RPMI7951 (cell line): ENCODE measurements around the gene AFF3. TPM values are rescaled to one million over a fixed set of nuclear protein-coding genes. Genes with fewer than 3 reads are reported as not detected.

Source experiments
- DNase-seq: peaks from one replicate; pipeline ENCODE4 v3.0.0-alpha.2; 2012; ENCODE audit warnings: low read depth
- total RNA-seq: library from RNA; depleted of rRNA; stranded (reverse); fragments of >200 nt; shearing (Covaris generic); gene quantifications from 2 replicates; pipeline ENCODE4 v1.2.3, GENCODE V29; 2014

Gene AFF3
- total RNA-seq, 1 experiment from 2014 or later: 1.3 TPM

DNA sequence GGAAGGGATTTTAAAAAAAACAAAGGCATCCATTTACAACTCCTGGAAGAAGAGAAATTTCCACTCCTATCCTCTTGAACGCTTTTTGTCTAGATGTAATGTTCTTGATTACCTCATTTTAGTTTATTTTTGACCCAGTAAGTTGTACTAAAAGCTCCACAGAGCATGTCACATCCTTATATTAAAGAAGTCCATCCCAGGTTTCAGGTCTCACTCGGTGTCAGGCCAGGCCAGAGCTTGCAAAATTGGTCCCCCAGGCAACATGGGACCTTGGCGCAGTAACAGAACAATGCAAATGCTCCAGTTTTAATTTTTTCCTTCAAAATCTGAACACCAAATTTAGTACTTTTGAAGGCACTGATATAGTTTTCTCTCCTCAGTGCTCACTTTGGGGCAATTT, 434.2 kb downstream of the AFF3 start:
- peak; percentile 39 for DNase-seq

DNA sequence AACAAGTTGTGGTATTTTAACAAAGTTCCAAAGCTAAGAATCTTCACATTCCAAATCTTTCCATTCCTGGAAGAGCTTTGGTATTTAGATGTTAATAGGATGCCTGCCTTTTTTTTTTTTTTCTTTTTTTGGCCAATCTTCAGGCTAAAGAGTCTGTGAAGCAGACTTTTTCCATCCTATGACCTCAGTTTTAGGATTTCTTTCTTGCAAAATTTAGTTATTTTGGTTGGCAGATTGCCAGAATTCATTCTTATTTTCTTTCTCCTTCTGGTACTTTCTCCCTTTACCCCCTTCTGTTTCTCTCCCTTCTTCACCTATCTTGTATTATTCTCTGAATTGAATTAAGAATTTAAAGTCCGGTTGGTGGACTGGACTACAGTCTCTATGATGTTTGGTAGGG, 434.8 kb downstream of the AFF3 start:
- DNase-seq: peak; percentile 25

DNA sequence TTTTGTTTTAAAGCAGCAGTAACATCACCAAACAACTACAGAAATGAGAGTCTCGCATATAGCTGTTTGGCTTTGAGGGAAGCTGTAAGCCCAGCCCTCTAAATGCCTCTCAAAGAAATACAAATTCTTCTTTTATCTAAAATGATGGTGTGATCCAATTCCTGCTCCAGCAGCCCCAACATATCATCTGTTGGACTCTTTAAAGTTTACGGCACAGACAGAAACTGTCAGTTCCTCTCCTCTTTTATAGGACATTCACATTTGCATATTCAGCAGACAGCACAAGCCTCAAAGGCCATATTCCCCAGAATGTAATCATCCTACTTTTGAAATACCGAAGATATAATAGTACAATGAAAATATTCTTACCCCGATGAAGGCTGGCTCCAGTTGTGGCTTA, 435.7 kb downstream of the AFF3 start:
- no peak for DNase-seq

DNA sequence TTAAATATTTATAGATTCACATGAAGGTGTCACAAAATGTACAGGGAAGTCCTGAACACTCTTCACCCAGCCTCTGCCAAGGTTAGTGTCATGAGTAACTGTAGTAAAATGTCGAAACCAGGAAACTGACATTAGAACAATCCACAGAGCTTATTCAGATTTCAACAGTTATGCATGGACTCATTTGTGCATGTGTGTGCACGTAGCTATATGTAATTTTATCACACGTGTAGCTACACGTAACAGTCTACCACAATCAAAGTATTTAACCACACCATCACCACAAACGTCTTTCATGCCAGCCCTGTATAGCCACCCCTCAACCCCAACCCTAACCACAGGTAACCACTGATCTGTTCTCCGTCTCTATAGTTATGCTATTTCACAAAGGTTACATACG, 440.9 kb downstream of the AFF3 start:
- DNase-seq: no peak

DNA sequence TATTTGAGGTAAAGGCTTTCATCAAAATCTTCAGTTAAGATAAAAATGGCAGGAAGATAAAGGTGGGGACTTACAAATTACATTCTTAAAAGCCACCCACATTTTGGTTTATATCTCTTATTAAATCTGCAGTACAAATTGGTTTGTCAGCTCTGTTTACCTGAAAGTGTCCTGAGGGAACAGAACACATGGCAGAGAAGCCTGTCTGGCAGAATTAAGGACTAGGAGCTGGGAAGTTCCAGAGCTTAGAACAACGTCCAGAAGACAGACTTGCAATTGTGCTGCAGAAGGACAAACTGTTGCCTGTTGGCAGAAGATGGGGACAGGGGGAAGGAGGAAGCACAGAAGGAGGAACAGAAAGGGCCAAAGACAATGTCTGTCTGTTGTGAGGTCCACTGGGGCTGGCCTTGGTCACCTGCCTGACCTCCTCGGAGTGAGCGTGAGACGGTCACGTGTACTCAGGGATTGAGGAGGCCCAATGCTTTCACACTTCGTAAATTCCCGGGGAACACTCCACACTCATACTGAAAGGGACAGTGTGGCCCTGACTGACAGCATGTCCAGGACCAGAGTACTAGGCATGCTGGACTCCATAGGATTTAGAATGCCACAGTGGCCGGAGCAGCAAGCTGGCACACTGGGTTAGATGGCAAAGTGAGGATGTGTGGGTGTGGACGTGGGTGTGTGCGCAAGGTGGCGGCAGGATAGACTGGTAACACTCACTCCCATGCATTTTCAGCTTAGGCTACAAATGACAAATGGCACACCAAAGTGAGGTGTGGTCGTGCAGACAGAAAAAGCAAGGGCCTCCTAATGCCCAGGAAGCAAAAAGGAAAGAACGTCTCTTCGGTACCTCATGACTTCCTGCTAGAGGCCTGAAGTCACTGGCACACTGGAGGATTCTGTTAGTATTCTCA, 441.6 kb downstream of the AFF3 start:
- DNase-seq: no peak

DNA sequence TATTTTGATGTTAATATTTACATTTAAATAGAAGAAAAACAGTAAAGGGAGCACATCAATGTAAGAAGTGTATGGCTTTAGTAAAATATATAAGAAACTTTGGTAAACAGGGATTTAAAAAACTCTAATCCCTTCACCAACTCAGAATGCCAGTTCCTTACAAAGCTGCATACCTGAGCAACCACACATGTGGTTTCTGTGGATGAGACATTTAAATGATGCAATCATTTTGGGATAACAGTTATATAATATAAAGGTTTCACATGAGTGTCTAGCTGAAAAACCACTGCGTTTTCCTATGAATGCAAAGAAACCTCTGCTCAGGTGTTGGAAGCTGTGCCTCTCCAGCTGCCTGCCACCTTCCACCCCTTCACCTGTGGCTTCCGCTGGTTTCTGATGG, 443.5 kb downstream of the AFF3 start:
- DNase-seq: peak; percentile 44

DNA sequence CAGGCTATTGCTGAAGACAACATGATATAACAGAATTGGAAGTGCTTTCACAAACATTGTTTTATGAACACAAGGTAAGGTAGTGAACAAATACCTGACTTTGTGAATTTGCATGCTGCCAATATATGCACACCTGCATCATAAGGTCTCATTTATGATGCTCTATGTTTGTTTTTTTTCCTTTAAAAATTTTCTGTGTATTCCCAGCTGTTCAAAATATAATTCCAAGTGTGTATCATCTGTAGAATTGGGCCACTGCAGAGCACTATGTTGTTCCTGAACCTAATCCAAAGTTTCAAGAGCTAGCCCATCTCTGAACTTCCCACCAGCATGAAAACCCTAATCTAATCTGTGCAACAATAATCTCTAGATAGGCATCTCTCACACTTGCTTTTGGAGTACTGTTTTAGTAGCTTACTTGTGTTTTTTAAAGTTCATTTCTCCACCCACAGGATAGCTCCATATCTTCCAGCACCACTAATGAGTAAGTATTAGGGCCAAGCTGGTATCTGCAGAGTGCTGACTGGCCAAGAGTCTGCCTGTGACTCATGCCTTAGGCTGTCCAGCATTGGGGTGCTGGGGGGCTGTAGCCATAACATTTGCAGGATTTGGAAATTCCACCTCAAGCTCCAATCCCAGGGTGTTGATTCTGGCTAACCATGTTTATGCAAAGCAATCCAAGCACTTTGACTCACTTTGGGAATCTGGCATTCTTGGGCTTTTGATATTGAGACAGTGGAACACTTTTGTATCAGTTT, 444.4 kb downstream of the AFF3 start:
- DNase-seq: peak; percentile 75

DNA sequence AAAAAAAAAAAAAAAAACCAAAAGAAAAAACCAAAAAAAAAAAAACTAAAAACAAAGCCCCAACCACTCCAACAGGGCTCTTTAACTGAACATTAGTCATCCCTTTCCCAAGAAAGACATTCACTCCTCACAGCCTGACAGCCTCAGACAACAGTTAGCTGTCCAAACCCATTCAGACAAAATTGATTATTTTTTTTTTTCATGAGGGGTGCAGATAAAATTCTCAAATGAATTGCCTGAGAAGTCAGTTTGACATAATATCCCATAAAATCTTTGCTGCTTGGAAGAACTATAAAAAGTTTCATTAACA, 446.5 kb downstream of the AFF3 start:
- DNase-seq: no peak

DNA sequence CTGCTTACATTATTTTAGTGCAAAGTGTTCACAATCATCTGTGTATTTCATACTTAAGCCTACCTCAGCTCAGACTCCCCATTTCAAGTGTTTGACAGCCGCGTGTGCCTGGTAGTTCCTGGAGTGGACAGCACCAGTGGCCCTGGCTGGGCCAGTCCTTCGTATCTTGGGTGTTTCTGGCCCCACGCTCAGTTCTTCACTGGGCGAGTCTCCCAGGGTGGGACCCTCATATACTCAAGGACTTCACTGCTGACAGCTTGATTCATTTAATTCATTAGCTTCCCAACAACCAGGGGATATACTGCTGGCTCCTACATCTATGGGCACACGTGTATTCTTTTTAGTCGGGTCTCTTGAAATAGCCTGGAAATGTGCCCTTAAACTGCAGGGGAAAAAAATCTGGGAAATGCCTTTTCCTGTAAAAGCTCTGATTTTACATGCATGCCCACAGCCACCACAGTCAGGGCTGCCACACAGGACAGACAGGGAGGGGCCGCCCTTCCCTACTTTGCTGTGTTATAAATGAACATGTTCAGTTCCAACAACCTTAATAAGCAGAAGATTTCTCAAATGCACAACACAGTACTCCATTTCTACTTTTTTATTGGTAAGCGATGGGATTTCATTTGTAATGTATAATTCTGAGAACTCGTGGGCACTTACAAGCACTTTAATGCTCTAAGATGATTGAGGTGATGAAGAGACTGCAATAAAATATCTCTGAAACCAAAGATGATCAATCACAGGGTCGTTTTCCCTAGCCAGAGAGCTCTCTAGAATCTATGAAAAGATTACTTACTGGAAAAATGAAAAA, 447.1 kb downstream of the AFF3 start:
- no peak for DNase-seq

DNA sequence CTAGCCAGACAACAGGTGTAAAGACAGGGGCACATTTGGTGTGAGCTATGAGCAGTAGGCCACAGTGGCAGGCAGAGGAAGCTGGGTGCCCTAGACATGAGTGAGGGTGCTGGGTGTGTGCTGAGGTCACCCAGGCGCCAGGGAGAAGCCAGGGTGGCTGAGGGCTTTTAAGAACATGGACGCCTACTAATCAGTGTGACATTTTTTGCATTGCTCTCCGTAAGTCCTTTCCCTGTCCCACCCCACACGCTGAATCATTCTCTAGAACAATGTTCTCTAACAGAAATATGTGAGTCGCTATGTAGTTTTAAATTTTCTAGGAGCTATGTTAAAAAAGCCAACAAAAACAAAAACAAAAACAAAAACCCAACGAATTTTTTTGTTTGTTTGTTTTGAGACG, 448.1 kb downstream of the AFF3 start:
- no peak for DNase-seq

DNA sequence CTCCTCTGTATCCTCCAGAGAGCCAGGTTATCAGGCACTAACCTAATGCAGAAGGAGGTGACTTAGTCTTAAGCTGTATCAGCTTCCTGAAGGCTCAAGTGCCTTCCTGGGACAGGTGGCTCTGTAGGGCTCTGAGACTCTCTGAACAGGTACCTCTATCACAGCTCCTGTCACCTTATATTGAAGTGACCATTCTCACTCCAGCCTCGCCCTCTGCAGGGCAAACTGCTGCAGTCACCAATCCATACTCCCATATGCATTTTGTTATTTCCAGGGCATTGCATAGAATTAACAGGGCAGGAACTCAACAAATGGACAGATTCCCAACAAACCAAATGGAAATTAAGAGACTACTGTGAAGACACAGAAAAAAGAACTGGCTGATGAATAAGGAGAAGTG, 449.6 kb downstream of the AFF3 start:
- no peak for DNase-seq

DNA sequence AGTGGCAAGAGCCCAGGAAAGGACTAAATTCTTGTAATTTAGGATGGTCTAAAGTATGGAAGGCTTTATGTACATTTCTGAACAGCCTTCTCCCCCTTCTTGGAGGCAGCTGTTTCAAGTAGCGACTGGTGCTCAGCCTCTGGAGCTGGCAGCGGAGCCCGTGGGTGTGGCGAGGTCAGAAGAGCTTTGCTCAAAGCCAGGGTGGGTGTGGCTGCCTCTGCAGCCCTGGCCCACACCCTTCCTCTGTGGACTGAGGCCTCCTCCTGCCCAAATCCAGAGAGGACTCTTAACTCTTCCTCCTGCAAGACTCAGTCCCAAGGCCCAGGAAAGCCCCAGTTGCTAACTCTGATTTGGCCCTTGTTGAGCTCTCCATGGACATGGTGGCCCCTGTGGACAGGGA, 450.5 kb downstream of the AFF3 start:
- no peak for DNase-seq

DNA sequence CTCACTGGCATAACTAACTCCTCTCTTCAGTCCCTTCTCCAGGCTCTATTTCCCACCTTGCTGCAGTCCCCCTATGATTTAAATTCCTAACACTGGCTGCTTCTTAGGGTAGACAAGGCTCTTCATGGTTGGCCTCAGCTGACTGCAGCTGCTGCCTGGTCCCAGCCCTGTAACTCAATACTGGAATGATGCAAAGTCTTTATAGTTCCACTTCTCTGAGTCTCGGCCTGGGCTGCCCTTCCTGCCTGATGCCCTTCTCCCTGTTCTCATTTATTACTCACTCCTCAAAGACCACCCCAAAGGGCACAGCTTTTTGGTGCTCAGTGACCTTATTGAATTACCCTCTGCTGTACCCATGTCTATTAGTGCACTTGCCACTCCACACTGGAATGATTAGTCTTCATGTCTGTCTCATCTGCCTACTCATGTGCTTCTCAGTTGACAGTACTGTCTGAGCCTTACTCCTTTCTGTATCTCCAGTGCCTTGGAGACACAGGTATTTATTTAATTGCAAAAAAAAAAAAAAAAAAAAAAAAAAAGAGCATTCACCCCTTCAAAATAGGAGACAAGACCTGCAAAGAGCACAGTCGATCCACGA, 453.1 kb downstream of the AFF3 start:
- DNase-seq: no peak

DNA sequence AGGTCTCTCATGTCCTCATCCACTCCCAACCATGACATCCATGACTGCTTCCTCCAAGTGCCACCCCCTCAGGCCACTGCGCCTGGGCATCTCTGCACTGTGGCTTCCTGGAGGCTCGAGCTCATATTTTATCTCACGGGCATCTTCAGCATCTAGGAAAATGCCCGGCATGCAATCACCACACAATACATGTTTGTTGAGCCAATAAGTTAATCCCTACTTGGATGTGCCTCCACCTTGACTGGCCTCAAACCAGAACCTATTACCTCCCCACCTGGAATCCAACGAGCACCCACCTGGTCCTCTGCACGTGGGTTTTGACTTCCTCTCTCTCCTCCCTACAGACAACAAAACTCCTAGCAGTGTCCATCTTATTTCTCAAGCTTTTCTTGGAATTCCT, 453.7 kb downstream of the AFF3 start:
- DNase-seq: no peak

DNA sequence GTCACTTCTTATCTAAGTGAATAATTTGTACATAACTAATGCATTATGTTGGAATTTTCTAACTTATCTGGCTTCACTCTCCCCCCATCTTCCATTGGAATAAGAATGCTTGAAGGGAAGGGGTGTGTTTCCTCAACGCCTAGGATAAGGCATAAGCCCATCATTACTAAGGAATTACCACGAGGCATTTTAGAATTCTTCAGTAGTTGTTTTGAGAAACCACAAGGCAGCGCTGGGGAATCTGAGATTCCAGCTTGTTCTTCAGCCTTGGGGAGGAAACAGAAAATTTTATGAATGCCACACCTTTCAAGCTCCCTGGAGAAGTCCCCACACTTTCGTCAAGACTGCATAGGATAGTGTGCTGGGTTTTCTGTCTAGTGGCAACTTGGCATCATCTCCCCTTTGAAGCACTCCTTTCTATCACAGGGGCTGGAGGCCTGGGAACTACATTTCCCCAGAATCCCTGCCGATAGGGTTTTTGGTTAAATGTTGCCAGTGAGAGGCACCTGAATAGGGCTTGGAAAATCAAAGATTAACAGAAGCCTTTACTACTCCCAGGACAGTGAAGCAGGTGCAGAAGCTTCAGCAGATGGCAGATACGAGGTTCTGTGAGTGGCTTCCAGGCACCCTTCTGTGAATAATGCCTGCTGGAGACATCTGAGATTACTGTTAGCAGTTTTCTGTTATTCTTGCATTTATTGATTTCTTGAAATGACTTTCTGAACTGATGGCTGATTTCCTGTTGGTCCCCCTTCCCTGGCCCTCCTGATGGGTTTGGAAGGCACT, 459.9 kb downstream of the AFF3 start:
- peak; percentile 37 for DNase-seq

DNA sequence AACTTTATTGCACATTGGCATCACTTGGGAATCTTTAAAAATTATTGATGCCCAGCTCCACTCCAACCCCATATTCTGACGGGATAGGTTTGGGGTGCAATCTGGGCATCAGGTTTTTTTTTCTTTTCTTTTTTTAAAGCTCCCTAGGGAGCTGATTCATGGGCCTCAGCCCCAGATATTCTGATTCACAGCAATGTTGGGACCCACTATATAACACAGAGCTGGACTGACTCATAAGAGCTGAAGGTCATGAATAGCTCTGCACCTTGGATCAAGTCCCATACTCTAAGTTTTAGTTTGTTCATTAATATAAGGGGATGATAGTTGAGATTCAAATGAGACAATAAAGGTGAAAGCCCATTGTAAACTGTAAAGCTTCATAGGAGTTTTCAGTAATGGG, 461.4 kb downstream of the AFF3 start:
- DNase-seq: peak; percentile 54

DNA sequence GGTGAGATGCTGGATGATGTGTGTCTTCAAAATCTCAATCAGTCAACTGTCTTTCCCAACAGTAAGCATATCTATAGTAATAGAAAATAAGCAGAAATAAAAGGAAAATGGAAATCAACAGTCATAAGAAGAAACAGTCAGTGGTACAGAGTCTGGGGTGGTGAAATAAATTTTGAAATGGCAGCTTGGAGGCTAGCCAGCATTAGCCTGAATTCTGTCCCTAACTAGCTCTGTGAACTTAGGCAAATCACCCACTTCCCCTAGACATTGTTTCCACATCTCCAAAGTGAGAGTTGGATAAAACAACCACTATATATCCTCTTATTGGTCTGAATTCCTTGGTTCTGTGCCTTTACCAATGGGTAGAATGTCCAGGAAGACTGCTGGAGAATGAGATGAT, 462.9 kb downstream of the AFF3 start:
- DNase-seq: no peak

DNA sequence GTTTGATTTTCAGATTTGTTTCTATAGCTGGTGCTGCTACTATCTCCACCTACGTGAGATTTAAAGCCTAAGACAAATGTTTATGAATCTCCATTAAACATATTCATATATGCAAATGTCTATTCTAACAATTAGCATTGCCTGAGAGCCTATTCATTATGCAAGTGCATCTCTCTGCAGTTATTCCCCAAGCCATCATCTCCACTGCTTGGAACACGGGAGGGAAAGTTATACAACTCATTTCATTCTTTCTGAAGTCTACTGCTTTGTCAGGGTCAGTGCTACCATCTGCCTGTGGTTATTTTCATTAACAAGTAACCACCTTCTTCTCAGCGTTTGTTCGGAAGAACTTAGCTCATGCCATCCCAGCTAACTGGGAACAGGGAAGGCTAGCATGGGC, 463.8 kb downstream of the AFF3 start:
- no peak for DNase-seq

DNA sequence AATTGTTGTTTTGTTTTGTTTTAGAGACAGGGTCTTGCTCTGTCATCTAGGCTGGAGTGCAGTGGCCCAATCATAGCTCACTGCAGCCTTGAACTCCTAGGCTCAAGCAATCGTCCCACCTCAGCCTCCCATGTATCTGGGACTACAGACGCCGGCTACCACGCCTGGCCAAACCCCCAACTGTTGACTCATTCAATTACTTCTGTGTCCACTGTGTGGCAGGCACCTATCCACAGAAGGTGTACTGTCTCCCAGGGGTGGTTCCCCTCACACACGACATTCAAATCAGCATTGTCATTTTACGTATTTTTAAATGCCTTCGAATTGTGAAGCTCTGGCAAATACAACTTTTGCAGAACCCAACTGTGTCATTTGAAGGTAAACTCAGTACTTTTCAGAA, 464.6 kb downstream of the AFF3 start:
- DNase-seq: no peak

DNA sequence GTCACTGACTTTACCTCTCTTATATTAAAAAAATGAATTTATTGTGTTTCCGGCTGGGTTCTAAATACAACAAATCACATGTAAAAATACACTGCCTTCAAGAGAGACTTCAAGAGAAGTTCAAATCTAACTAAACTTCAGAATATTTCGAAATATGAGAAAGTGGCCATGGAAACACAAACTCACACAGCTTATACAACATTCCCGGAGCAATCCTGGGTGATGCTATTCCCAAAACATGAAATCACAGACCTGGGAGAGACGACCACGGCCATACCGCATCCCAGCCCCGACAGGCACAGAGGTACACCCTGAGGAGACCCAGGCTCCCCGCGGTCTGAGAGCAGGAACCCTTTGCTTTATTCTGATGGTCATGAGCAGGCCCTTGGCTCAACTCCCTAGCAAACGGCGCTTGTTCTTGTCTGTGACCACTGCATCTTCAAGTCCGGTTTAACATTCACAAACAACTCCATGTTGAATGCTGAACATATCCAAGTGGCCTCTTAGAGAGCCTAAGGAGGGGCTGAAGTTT, 467.2 kb downstream of the AFF3 start:
- no peak for DNase-seq

DNA sequence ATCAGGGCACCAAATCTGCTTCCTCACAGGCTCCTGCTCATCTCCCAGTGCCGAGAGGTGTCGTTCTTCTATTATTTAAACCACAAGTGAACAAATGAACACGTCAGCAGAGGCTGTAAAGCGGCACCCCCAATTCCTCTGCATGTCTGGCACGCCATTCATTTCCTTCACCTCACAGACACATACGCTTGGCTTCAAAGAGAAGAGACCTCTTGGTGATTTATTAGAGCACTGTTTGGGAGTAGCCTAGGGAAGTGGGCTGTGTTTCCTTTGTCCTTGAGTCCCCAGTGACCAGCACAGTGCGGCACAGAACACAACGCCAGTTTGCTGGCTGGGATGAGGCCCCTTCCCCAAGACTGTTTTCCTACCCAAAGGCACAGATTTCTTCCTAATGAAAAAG, 468.3 kb downstream of the AFF3 start:
- DNase-seq: no peak
